ENCODE data around the gene GCHFR.

- no peak for TF ChIP-seq CTCF (IDR thresholded peaks at IDR 0.05; ENCODE audit: low read depth, low read length)
- no peak for TF ChIP-seq POLR2A (IDR thresholded peaks at IDR 0.05; ENCODE audit: extremely low read depth, insufficient read length)
Measured at GRCh38 chr15:40815042-40815698, 51.3 kb downstream of the GCHFR start.

All from NB4 (cell line).